ENCODE results near the gene CASQ1.

CASQ1 gene

DNA sequence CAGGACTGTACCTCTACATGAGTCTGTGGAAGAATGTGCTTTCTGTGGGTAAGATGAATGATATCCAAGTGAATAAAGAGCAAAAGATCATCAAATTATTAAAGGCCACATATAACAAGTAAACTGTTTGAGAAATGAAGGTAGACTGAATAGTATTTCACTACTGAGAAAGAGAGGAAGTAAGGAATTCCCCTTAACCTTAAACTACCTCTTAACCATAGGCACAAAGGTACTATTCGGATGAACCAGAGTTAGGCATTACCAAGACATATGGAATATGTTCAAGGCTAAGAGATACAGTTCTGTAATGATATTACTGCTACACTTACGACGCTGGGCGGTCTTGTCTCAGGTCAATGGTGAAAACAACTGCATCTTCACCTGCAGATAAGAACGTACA lies 46.4 kb downstream of the CASQ1 start:
- peaks cover 44% of the 10 kb centered on the region for H3K36me3 Mint-ChIP-seq
- H3K9me3 Mint-ChIP-seq = no peaks in the 10 kb centered on the region
- CTCF ChIA-PET = no interaction called here

DNA sequence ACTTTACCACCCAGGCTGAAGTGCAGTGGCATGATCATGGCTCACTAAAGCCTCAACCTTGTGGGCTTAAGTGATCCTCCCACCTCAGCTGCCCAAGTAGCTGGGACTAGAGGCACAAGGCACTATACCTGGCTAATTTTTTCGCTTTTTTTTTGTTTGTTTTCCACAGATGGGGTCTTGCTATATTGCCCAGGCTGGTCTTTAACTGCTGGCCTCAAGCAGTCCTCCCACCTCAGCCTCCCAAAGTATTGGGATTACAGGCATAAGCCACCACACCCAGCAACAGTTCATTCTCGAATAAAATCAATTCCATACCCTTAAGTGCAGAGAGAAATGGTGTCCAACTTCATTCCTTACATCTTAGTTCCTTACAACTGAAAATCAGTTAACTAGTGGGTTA lies 47.2 kb downstream of the CASQ1 start:
- Mint-ChIP-seq H3K4me1 (no peaks in the 10 kb centered on the region), H3K4me3 (no peak overlapping the region), H3K27ac (no peak overlapping the region), H3K27me3 (no peaks in the 10 kb centered on the region), H3K36me3 (peaks cover 44% of the 10 kb centered on the region), H3K9me3 (no peaks in the 10 kb centered on the region)
- CTCF ChIA-PET = interaction anchor here (0.9 to 2.2 kb wide), 2 partner anchors 14 to 54 kb away, joined by 3 to 8 read pairs; no protein-coding TSS in a partner anchor
- no peak for DNase-seq

More for the DNA sequence above, 46.4 kb downstream of the CASQ1 start:
- Mint-ChIP-seq H3K4me3 (no peak overlapping the region), H3K4me1 (no peaks in the 10 kb centered on the region), H3K27me3 (no peaks in the 10 kb centered on the region), H3K27ac (no peak overlapping the region)
- no peak for DNase-seq

DNA sequence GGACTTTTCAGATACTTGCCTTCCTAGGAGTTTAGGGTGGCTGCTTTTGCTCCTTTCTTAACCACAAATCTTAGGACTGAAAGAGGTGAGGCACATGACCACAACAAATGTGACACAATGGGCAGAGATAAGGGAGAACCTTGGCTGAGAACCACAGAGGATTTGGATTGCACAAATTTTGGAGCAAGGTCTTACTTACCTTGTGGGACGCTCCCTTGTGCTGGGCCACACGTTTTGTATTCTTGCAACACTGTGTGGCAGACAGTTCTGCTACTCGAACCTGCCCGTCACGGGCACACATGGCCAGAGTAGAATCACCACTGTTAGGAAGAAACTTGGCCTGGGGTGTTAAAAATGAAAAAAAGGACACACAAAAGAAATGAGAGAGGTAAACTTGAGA lies 48.0 kb downstream of the CASQ1 start:
- Mint-ChIP-seq H3K27me3 (no peaks in the 10 kb centered on the region), H3K36me3 (peaks cover 43% of the 10 kb centered on the region), H3K4me1 (no peaks in the 10 kb centered on the region), H3K27ac (no peak overlapping the region), H3K4me3 (no peak overlapping the region), H3K9me3 (no peaks in the 10 kb centered on the region)
- no peak for DNase-seq
- CTCF ChIA-PET = interaction anchor here (0.9 to 2.2 kb wide), 3 partner anchors 14 to 94 kb away, joined by 3 to 8 read pairs (median 4); no protein-coding TSS in a partner anchor

DNA sequence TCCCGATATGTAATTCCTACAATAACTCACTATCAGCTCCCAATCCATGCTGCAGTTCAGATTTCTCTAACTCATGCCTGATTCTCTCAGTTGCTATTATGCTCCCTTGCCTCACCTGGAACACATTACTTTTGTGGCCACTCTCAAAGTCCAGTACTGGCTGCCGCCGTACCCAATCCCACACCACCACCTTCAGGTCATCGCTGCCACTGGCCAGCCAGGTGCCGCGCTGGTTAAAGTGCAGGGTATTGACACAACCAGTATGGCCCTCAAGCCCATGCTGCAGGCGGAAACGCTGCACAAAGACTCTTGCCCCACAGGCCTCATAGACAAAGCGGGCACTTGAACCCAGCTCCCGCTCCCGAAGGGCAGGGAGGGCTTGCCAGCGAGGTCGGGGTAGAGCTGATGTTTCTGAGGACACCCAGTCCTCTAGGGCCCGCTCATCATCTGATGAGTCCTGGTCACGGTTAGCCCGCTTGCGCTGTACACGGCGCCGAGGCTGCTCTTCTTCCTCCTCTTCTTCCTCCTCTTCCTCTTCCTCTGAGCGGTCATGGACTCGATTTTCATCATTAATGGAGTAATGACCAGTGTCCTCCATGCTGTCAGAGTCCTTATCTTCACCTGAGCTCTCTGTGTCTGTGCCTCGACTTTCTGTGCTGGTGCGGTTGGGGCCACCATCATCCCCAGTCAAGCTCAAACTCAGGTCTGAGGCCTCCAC lies 49.4 kb downstream of the CASQ1 start:
- Mint-ChIP-seq H3K27me3 (no peaks in the 10 kb centered on the region), H3K4me1 (no peaks in the 10 kb centered on the region), H3K36me3 (peaks cover 40% of the 10 kb centered on the region), H3K4me3 (no peak overlapping the region), H3K9me3 (no peaks in the 10 kb centered on the region), H3K27ac (no peak overlapping the region)
- DNase-seq = no peak
- CTCF ChIA-PET = interaction anchor here (1.0 to 5.5 kb wide), 4 partner anchors 12 to 93 kb away, joined by 3 to 32 read pairs (median 6); no protein-coding TSS in a partner anchor

DNA sequence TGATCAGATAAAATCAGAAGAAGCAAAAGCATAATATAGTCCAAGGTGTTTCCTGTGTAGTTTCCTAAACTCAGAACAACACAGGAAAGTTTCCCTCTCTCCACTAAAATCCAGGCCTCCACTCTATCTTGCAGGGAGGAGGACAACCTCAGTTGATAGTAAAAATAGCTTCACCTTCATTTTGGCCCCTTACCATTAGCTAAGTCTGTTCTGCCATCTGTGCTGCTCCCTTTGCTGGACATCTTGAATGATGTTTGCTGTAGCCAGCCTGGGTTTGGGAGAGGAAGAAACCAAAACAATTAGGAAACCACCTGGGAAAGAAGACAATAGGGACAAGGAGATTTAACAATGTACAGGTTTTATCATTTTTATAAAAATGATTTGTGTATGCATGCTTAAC lies 53.4 kb downstream of the CASQ1 start:
- H3K36me3 Mint-ChIP-seq = peaks cover 24% of the 10 kb centered on the region
- H3K27ac Mint-ChIP-seq = no peak overlapping the region
- DNase-seq = no peak
- CTCF ChIA-PET = interaction anchor here (0.6 to 5.5 kb wide), 5 partner anchors 8 to 120 kb away, joined by 3 to 32 read pairs (median 4); no protein-coding TSS in a partner anchor
- no peak overlapping the region for H3K4me3 Mint-ChIP-seq
- no peaks in the 10 kb centered on the region for H3K4me1 Mint-ChIP-seq
- no peaks in the 10 kb centered on the region for H3K27me3 Mint-ChIP-seq
- H3K9me3 Mint-ChIP-seq = no peaks in the 10 kb centered on the region

DNA sequence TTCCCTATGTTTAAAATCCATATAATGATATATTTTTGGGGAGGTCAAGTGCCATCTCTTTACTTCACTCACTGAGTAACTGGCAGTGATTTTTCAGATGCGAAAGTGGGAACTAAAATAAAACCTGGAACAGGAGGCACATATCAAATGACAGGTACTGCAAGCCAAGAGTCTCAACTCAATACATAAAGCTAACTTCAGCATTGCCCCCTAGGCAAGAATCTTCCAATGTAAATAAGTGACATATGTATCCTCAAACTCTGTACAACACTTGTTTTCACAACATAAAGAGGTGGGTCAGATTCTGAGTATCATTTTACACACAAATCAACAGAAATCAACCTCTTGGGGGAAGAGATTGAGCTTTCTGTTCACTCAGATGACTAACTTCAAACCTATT lies 53.8 kb downstream of the CASQ1 start:
- H3K4me1 Mint-ChIP-seq = no peaks in the 10 kb centered on the region
- CTCF ChIA-PET = interaction anchor here (0.5 to 5.5 kb wide), 6 partner anchors 8 to 360 kb away, joined by 3 to 32 read pairs (median 4); no protein-coding TSS in a partner anchor
- DNase-seq = no peak
- H3K36me3 Mint-ChIP-seq = peaks cover 20% of the 10 kb centered on the region
- H3K27me3 Mint-ChIP-seq = no peaks in the 10 kb centered on the region
- no peak overlapping the region for H3K27ac Mint-ChIP-seq
- no peaks in the 10 kb centered on the region for H3K9me3 Mint-ChIP-seq
- no peak overlapping the region for H3K4me3 Mint-ChIP-seq

DNA sequence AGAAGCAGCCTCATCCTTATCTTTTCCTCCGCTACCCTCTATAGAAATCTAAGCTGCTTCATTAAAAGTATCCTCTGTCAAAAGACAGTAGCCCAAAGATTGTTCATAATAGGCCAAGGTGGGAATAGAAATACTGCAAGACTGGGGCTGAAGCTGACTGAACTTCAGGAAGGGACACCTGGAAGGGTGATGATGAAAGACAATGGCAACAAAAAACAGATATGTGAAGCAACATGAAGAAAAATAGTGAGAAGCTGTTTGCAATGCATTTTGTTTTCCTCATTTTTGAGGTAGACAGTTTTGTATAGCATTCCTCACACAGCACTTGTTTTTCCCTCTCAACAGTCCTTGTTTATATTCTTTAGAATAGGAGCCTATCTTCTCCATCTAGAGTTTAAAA lies 55.1 kb downstream of the CASQ1 start:
- Mint-ChIP-seq H3K27me3 (no peaks in the 10 kb centered on the region), H3K36me3 (peaks cover 11% of the 10 kb centered on the region)
- CTCF ChIA-PET = interaction anchor here (1.3 to 1.7 kb wide), 2 partner anchors 49 to 144 kb away, joined by 3 to 4 read pairs; no protein-coding TSS in a partner anchor

DNA sequence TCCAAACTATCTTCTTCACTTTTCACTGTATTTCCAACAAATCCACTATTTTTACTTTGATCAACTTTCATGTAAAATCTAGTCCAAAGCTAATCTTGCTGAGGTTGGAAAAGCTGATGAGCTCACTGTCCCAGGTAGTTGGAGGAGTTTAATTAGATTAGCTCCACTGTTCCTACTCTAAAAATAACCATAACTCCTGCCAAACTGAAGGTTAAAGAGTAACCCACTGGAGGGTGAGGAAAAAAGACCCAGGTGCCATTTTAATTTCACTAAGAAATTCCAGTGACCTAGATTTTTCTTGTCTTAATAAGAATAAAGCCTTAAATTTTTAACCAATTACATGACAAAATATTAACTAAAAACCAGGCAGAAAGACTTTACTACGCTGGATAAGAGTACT lies 56.7 kb downstream of the CASQ1 start:
- Mint-ChIP-seq H3K27ac (no peak overlapping the region), H3K27me3 (no peaks in the 10 kb centered on the region), H3K4me3 (no peak overlapping the region), H3K9me3 (no peaks in the 10 kb centered on the region), H3K36me3 (peaks cover 10% of the 10 kb centered on the region), H3K4me1 (peaks cover 3% of the 10 kb centered on the region)
- DNase-seq = no peak
- CTCF ChIA-PET = interaction anchor here (0.9 to 1.7 kb wide), 2 partner anchors 54 to 146 kb away, joined by 4 read pairs; no protein-coding TSS in a partner anchor

More for the DNA sequence above, 55.1 kb downstream of the CASQ1 start:
- no peak overlapping the region for H3K4me3 Mint-ChIP-seq
- peak overlapping the region; percentile 59 for H3K27ac Mint-ChIP-seq
- no peak for DNase-seq
- H3K9me3 Mint-ChIP-seq = no peaks in the 10 kb centered on the region
- H3K4me1 Mint-ChIP-seq = no peaks in the 10 kb centered on the region

DNA sequence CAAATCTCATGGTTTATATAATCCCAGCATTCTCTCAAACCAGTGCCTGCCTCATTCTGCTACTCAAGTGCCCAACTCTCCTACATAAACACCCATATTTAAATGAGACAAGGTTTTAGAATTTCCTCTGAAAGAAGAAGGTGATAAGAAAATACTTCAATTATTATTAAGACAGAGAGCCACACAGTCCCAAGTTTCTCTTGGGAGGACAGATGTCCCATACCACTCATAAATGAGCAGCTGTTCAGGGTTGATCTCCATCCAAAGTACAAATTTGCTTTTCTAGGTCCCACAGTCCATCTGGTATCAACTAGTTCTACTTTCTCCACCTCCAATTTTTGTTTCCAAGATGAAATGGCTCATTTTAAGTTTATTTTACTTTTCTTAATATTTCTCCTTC lies 60.6 kb downstream of the CASQ1 start:
- Mint-ChIP-seq H3K27ac (no peak overlapping the region), H3K9me3 (no peaks in the 10 kb centered on the region), H3K36me3 (peaks cover 16% of the 10 kb centered on the region), H3K4me1 (peaks cover 3% of the 10 kb centered on the region), H3K27me3 (no peaks in the 10 kb centered on the region), H3K4me3 (no peak overlapping the region)
- no peak for DNase-seq
- CTCF ChIA-PET = interaction anchor here (0.9 to 4.7 kb wide), 12 partner anchors 9 to 165 kb away, joined by 3 to 39 read pairs (median 14); partner anchors contain the start of genes CASQ1 and PEX19
